GM19238 (cell line): ENCODE measurements around the gene POLE2.
"Not testable (repeated sequence)": the region's sequence is repeated elsewhere in the genome, so short reads cannot be mapped to it uniquely, and the experiment has no call there.

Source experiments
- DNase-seq: peaks from one replicate; pipeline ENCODE4 v3.0.0; 2011; ENCODE audit warnings: low spot score; ENCODE audit not compliant: insufficient read length

POLE2 gene

DNA sequence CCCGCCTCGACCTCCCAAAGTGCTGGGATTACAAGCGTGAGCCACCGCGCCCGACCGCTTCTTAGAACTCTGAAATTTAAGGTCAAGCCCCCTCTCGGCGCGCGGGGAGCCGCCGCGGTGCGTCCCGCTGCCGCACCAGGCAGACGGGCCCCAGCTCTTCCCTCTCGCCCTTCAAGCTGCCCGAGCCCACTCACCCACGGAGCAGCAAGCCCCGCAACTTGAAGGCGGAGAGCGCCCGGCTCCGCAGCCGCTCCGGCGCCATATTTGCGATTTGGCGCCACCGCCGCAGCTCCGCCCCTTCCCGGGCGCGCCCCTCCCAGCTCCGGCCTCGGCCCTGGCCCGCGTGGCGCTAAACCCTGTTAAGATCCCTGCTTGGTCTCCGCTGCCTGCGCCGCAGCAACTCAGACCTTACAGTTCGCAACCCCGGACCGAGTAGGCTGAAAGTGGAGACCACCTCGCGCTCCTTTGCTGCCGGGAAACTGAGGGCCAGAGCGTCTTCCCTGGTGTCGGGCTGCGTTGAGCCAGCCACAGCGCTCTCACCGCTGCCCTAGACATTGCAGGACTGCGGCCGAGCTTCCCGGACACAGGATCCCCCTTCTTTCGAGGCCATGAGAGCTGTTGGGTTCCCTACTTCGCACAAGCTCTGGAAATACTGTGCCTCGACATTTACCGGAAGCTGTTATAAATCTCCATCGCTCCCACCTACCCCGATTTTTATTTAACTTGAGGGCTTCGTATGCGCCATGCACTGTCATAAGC is at the start of gene POLE2:
TSS of gene POLE2 (minus strand) at position 273 of the 759 bp plus-strand sequence. CDS start at position 262, 11 bp downstream.
- DNase-seq = peak; percentile 73

- DNase-seq = not testable (repeated sequence)
Observed at GRCh38 chr14:49735669-49736068, 47.7 kb upstream of the POLE2 start.

DNA sequence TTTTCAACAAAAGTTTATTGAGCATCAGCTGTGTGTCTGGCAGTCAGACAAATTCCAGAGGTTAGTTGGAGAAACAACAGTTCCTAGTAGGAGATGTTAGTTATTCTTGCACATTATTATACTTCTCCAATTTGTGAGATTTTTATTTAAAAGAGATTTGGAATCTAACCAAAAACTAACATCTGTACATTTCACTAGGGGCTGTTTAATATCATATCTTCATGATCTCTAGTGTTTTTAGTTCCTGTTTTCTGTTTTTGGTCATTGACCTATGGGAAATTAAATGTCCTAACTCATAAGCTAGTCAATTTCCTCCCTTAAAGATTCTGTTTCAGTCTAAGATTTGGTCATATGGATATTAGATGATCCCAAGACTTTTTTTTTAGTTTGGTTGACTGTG is 45.8 kb upstream of the POLE2 start:
- no peak for DNase-seq

GRCh38 chr14:49732896-49733295 is 44.9 kb upstream of the POLE2 start:
- no peak for DNase-seq

GRCh38 chr14:49727171-49727570 is 39.2 kb upstream of the POLE2 start:
- DNase-seq = no peak

GRCh38 chr14:49721733-49722435 is 33.9 kb upstream of the POLE2 start:
- not testable (repeated sequence) for DNase-seq

- no peak for DNase-seq
Observed at GRCh38 chr14:49720744-49721143, 32.7 kb upstream of the POLE2 start.

- not testable (repeated sequence) for DNase-seq
Observed at GRCh38 chr14:49710993-49711392, 23.0 kb upstream of the POLE2 start.

GRCh38 chr14:49704471-49704870 is 16.5 kb upstream of the POLE2 start:
- DNase-seq = not testable (repeated sequence)

GRCh38 chr14:49703965-49704364 is 16.0 kb upstream of the POLE2 start:
- no peak for DNase-seq

GRCh38 chr14:49702725-49703124 is 14.7 kb upstream of the POLE2 start:
- DNase-seq = no peak

DNA sequence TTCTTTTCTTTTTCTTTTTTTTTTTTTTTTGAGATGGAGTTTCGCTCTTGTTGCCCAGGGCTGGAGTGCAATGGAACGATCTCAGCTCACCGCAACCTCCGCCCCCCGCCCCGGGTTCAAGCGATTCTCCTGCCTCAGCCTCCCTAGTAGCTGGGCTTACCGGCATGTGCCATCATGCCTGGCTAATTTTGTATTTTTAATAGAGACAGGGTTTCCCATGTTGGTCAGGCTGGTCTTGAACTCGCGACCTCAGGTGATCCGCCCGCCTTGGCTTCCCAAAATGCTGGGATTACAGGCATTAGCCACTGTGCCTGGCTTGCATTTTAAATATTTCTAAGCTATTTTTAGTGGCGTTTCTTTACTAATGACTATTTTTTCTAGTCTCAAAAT is 5.7 kb upstream of the POLE2 start:
- DNase-seq = not testable (repeated sequence)

DNA sequence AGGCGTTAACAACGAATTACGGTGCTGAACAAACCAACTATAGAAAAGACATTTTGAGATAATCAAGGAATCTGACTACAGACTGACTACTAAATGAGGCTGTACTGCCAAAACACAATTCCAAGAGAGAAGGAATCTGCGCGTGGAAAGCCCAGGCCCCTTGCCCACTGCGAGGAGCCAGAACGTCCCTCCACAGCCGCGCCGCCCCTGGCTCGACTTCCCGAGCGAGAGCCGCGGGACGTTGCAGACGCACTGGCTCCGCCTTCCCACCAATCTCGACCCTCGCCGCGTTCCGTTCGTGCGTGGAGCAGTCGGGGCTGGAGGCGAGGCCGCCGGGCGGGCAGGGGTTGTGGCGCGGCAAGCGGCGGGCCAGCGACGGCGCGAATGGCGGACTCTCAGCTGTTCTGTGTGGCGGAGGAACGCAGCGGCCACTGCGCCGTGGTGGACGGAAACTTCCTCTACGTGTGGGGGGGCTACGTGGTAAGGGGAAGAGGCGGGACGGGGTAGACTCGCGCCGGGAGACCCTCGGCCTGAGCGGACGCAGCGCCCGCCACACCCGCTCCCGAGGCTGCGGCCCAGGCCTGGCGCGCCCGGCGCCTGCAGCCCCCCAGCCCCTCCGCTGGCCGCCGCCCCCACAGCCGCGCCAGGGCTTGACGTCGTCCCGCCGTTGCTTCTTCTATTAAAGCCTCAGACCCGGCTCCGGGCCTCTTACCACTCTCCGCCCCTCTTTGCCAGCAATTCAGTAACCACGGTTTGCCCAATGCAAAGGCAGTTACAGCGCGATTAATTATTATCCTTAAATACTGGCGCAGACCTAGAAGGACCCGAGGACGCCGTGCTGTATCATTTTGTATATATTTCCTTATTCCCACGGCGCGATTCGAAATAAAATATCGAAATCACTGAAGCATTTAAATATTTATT is 5.1 kb upstream of the POLE2 start, which contains the start of gene KLHDC1:
TSS of gene KLHDC1 (plus strand) at position 310 of the 924 bp plus-strand sequence. CDS start at position 385, 75 bp downstream.
- peak; percentile 53 for DNase-seq

DNA sequence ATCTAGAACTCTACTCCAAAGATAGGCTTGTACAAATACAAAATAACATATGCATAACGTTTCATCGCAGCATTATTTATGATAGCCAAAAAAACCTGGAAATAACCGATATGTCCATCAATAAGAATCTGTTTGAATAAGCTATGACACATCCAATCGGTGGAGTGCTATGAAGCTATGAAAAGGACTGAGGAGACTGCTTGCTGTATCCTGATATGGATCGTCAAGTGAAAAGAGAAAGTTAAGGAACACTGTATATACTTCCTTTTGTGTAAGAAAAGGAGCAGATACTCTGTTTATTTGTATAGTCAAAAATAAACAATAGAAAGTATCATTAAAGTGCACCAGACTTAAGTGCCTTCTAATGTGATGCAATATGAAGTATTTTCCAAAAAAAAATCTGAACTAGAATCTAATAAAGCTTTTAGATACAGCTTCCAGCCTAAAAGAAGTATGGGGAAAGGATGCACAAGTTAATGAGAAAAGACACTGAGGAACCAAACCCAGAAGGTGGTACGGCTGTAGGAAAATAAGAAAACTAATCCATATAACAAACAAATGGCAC is 4.3 kb upstream of the POLE2 start:
- DNase-seq = no peak

DNA sequence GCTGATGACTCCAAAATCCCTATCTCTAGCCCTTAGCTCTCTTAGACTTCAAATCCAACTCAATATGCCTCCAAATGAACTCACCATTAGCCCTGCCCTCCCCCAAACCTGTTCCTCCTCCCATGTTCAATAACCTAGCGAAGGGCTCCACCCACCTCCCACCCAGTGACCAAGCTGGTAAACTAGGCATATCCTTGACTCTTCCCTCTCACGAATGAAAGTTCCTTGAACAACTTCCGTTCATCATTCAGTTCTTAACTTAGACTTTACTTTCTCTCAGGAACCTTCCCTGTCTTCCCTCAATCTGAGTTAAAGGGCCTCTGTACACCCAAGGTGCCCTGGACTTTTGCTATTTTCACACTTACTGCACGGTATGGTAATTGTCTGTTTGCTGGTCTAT is 3.0 kb upstream of the POLE2 start:
- no peak for DNase-seq

- no peak for DNase-seq
Observed at GRCh38 chr14:49688701-49689030, 652 bp upstream of the POLE2 start.

GRCh38 chr14:49686425-49686824 is 1.6 kb downstream of the POLE2 start:
- no peak for DNase-seq

DNA sequence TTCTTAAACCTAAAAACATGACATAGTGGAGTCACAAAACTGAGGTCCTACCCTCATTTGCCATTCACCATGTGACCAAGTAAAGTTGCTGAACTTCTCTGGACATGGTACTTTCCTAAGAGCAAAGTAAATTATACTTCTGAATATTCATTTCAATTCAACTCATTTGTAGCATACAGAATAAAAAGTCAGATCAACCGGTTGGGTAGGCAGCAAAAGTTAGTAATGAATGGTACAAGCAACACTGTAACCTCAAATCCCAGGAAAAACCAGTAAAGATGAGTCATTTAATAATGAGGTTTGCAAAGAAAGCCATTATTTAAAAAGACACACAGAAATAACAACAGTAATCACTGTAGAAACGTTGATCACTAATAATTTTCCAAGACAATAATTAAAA is 8.7 kb downstream of the POLE2 start:
- DNase-seq = no peak

GRCh38 chr14:49677643-49678042 is 10.4 kb downstream of the POLE2 start:
- DNase-seq = no peak

DNA sequence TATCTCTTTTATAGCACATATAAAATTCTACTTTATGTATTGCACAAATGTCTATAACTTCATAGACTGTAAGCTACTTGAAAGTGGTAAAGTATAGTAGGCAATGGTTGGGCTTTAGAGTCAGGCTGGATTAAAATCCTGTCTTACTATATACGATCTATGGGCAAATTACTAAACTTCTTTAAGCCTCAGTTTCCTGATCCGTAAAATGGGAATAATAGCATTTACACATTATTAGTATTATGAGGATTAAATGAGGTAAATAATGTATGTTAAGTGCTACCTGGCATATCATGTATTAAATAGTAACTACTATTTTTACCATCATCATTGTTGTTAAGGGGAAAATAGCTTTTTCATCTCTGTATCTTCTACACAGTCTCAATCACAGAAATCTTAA is 14.4 kb downstream of the POLE2 start:
- DNase-seq = no peak

- no peak for DNase-seq
Observed at GRCh38 chr14:49670475-49670874, 17.5 kb downstream of the POLE2 start.
